HG02973 (cell line): ENCODE measurements around the gene FDXR.
"Not testable (repeated sequence)": the region's sequence is repeated elsewhere in the genome, so short reads cannot be mapped to it uniquely, and the experiment has no call there.

Experiments
- ATAC-seq: cut with Tn5 transposase; IDR thresholded peaks from one replicate; pipeline ENCODE4 v1.9.1; 2021; ENCODE audit warnings: moderate library complexity; ENCODE audit not compliant: unreplicated experiment

FDXR gene

DNA sequence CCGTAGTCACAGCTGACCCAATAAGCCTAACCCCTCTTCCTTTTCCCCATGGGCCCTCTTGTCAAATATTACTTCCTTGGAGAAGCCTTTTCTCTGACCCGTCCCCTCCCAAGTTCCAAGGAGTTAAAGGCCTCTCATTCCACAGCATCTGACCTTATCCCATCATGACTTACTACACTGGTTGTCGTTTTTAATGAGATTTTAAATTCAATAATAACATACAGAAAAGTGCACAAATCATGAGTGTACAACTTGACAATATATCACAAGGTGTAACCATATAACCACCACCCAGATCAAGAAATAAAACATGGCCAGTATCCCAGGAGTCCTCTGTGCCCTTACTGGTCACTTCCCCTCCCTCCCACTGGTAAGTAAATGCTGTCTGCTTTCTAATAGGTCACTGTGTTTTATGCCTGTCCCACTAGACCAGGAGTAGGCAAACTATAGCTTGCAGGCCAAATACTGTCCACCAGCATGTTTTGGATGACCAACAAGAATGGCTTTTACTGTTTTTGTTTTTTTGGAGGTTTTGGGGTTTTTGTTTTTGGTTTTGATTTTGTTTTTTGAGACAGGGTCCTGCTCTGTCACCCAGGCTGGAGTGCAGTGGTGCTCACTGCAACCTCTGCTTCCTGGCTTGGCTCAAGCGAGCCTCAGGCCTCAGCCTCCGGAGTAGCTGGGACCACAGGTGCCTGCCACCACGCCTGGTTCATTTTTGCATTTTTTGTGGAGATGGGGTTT lies 1.2 kb upstream of the FDXR start:
- no peak for ATAC-seq

DNA sequence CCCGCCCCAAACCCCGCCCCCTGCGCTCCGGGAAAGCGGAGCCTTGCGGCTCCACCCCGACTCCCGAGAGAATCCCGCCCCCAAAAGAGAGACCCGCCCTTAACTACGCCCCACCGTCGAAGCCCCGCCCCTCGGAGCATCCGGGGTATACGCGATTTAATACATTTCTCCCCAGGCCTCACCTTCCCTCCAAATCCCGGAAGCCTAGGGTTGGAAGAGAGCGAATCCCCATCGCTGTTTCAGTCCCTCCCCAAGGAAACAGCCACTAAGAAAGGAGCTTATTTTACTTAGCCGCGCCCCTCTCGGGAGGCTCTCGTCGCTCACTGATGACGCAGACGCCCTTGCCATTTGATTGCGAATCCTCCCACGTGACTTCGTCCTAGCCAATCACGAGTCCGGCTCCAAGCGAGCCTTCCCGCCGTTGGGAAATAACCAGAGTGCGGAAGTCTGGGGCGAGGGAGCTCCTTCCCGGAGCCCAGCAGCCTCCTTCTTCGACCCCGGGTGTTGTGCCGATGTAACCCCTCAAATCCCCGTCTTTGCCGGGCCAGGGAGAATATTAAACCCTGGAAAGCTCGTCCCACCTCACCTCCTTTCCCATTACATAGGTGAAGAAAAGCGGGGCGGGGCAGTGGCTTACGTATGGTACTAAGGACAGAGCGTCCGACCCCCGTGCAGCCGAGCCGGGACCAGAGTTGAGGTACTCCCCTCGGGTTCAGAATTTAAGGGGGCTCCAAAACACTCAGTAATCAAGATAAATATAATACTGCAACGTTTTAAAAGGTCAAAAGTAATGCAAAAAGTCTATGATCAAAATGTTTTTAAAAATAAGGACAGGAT lies 461 bp upstream of the FDXR start:
- ATAC-seq: peak; percentile 83

DNA sequence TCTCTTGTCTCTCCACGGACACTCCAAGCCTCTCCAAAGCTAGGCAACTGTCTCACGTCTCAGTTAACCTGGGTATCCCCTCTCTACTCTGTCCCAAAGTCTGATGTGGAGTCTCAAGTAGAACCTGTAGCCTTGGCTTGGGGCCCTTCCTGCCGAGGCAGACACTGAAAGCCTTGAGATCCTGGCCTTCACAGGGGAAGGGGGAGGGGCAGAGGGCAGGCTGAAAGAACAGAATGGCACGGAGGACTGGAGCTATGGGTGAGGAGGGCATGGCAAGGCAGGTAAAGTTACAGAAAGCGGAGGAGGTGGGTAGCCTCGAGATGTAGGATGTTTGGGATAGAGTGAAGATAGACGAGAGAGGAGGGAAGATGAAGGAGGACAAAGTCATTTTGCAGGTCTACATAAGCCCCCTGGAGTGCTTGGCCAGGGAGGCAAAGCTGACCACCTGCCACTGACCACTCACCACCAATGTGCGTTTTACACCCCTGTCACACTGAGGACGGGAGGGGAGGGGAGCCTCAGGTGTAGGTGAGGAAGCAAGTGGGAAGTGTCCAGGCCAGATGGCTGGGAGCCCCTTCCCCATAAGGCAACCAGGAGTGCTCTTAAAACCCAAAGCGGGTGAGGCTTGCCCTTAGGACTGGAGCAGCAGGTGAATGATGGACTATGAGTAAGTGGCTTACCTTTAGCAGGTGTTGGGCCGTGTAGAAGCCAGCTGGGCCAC lies 1.3 kb downstream of the FDXR start:
- no peak for ATAC-seq

DNA sequence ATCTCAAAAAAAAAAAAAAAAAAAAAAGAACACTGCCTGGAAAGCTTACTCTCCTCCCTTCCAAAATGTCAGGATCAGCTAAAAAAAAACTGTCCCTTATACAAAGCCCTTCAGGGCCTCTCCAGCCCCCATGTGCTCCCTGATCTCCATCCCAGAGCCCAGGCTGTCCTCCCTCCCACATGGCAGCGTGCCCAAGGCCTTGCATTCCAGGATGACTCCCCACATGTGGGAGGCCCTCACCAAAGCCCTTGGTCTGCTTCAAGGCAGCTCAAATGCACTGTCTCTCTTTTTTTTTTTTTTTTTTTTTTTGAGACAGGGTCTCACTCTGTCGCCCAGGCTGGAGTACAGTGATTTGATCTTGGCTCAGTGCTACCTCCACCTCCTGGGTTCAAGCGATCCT lies 2.3 kb downstream of the FDXR start:
- ATAC-seq: no peak

DNA sequence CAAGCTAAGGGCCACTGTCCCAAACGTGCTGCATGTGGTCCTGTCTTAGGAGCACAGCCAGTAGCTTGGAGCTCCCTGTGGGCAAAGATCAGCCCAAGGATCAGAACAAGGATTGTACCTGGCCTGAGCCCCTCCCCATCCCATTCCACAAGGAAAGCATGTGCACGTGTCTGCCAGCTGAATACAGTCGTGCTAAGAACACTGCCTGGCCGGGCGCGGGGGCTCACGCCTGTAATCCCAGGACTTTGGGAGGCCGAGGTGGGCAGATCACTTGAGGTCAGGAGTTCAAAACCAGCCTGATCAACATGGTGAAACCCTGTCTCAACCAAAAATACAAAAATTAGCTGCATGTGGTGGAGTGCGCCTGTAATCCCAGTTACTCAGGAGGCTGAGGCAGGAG lies 2.8 kb downstream of the FDXR start:
- not testable (repeated sequence) for ATAC-seq

DNA sequence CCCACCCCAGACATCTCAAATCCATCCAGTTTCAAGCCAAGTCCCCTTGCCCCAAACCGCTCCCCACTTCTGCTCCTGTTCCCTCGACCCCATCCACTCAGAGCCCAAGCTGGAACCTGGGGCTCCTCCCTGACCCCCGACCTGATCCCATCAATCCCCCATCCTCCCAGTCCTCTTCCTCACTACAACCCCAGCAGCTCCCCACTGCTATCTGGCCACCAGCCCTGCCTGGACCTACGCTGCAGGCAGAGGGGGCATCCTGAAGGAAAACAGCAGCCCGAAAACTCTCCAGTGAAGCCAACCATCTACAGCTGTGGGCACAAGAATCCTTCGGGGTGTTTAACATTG lies 3.9 kb downstream of the FDXR start:
- no peak for ATAC-seq

DNA sequence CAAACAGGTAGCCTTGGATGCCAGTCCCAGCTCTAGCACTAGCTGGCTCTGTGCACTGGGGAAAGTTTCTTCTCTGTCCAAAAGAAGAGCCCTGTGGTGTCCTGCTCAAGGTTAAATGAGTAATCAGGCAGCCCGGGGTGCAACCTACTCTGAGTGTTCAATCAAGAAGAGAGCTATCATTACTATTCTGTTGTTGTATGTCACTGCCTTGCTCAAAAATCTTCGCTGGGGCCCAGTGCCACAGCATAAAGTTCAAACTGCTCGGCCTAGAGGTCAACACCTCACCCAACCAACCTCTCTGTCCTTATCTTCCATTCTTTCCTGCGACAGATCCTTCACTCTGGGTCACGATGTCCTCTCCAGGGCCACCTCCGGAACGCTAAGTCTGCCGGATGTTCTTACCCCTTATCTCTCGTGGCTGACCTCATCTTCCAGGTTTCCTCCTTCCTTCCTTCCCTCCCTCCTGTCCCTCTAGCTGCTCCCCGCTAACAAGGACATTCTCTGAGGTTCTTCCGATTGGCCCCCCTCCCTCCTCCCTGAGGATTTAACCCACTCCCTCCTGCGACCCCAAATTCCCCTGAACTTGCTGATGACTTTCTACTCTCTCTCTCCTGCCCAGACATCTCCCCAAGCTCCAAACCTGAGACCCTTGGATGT lies 4.4 kb downstream of the FDXR start:
- no peak for ATAC-seq

DNA sequence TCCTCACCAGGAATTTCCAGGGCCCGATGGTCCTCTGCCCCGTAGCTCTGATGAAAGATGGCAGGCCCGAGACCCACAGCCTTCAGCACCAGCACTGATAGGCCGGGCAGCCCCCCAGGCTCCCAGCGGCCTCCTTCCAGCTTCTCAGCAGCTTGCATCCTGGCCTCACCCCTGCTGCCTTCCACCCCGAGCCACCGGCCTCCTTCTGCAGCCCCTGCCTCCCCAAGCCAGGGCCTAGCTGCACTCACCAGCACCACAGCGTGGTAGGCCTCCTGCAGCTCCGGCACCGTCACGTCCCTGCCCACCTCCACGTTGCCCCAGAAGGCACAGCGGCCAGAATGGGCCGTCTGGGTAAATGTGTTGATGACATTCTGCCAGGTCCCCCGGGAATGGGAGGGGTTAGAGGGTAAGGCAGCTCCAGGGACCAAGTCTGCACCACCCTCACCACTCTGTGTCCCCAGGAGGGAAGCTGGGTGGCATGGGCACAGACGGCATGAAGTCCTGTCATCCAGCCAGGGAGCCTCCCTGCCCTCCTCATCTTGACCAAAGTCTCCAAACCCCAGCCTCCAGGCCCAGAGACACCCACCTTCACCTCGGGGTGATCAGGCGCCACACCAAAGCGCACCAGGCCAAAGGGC lies 6.5 kb downstream of the FDXR start:
- no peak for ATAC-seq

DNA sequence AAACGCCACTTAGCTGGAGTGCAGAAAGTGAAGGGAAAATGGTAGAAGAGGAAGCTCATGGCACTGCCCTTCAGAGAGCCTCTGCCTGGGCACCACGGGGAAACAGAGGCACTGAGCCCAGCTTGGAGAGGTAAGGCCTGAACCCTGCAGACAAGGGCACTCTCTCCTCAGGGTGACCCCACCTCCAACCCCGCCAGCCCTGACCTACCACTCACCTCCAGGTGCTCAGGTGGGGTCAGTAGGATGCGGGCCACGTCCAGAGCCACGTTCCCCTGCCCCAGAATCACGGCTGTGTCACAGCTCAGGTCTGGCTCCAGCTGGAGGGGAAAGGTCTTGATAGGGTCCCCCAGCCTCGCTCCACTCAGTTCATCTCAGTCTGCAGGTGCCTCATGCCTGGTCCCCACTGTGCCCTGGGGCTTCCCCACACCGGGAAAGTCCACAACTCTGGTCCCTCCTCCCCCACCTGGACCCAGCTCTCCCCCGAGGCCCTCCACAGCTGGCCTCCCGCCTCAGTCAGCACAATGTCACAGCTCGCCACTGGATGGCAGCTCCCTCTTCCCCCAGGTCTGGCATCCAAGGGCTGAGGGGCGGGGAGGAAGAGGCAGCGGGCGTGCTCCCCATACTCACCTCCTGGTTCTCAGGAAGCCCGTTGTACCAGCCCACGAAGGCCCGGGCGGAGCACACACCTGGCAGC lies 7.1 kb downstream of the FDXR start:
- ATAC-seq: no peak

DNA sequence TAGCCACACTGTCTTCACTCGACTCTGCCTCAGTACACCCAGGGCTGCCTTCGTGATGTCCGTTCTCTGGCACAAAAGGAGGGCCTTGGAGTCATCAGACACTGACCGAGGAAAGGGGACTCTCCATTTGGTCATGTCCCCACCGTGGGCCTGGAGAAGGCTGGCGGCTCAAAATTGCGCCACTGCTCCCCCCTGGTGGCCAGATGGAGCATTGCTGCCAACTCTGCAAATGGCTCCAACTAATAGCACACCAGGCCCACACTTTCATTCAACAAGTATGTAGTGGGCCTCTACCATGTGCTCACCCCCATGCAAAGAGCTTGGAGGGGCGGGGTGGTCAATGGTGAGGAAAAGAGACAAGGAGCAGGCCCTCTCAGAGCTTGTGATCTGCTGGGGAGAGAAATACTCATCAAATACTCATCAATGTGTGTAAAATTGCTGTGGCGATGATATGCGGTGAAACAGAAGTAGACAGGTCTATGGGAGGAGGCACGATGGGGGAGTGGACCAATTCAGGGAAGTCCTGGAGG lies 7.9 kb downstream of the FDXR start:
- no peak for ATAC-seq

DNA sequence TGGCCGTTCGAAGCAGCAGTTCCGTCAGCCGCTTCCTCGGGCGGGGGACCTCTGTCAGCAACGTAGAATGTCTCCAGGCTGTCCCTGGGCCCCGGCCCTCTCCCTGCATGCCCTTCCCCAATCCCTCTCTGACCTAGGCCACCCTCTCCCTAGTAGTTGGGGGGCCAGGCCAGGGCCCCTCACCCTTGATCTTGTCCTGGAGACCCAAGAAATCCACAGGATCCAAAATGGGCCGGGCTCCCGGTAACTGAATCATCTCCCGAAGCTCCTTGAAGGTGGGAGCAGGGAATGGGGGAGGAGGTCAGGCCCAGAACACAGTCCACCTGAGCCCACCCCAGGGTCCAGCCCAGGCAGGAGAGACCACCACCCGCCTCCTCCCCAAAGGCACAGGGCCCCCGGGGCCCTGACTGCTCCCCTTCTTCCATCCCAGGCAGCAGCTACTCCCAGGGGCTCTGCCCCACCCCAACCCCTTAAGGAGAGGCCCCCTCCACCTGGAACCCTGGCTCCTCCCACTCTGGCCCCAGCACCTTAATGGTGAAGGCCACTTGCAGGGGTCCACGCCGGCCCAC lies 8.4 kb downstream of the FDXR start:
- no peak for ATAC-seq

DNA sequence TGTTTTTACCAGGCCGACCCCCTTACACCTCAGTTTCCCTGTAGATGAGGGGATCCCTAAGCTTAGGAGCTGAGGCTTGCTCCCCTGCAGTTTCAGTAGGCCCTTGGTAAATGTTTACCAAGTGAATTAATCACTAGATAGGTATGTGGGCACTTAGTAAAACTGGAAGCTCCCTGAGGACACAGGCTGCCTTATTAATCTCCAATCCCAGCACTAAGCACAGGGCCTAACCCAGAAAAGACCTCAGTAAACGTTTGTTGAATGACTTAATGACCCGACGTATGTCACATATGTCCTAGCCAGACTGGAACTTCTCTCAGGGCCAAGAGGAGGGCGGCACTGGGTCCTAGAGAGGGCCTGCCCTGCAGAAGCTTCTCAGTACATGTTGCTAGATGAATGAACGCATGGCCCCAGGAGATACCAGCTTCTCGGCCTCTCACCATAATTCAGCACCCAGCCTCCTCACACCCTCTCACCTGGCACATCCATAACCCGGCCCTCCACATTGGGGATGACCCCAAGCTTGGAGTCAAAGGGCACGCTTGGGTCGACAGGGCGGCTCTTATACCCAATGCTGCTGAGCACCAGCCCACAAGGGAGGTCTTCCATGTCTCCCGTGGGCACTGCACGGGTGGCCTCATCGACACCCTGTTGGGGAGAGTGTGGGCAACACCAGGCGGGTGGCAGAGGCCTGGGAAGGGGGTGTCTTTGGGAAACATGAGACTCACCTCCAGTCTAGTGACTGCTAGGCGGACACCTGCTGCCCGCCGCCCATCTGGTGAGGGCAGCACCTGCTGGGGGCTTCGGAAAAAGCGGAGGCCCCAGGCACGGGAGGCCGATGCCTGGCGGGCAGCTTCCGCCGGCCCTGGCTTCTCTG lies 9.1 kb downstream of the FDXR start:
- ATAC-seq: no peak

DNA sequence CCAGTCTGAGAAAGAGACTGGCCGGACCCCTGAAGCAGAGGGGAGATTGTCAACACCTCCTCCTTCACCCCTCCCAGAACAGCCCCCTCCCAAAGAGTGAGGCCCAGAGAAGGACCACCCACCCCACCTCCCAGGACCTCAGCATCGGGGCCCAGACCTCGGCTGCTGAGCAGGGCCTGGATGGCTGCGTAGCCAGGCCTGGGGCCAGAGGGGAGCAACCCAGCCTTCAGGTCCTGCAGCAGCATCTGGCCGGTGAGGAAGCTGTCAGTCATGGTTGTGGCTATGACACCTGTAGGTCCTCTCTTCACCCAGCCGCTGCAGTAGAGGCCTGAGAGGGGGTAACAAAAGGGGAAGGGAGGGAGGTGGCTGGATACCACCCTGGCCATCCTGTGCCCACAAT lies 9.9 kb downstream of the FDXR start:
- ATAC-seq: no peak

DNA sequence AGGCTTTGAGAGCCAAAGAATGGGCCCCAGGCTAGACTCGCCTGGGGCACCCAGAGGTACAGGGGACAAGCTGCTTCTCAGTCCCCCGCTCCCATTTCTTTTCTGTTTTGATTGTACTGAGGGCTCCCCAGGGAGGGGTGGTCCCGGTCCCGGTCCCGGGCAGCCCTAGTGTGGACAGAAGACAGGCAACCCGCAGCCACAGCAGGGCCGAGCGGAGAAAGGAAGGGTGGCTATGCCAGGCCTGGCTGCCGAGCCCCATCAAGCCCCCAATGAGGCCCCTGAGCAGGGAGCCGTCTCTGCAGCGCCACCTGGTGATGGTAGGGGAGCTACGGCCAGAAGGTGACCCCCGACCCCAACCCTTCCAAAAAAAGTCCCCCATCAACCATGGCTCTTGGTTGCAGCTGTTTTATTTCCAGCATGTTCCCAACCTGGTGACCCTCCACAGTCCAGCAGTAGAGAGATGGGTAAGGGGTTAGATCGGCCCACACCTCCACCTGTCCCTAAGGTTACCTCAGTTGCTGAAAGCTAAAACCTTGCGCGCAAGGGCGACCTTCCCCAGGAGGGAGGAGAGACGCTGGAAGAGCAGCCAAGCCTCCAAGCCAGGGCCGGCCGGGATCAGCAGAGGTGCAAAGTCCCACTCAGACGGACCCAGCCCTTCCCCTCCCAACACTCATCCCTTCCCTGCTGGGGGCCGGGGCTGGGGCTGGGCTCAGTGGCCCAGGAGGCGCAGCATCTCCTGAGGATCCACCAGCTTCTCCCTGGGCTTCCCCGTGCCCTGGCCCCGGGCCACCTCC lies 10.5 kb downstream of the FDXR start:
- no peak for ATAC-seq

DNA sequence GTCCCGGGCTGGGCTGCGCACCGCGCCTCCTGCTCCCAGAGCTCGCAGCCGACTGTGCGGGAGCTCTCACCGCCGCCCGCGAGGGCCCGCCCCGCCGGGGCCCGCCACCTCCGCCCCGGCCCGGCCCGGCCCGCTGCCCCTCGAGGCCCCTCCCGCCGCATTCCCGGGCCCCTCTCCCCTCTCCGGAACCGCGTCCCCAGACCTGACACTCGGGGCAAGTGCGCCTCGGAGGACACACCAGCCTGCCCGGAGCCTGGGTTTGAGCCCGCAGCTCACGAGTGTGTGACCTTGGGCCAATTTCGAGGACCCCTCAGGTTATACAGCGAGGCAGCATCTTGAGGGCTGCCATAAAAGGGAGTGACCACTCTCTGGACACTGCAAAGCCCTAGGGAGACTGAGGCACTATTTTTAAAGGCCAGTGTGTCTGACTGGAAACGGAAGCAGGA lies 11.1 kb downstream of the FDXR start:
- ATAC-seq: no peak

DNA sequence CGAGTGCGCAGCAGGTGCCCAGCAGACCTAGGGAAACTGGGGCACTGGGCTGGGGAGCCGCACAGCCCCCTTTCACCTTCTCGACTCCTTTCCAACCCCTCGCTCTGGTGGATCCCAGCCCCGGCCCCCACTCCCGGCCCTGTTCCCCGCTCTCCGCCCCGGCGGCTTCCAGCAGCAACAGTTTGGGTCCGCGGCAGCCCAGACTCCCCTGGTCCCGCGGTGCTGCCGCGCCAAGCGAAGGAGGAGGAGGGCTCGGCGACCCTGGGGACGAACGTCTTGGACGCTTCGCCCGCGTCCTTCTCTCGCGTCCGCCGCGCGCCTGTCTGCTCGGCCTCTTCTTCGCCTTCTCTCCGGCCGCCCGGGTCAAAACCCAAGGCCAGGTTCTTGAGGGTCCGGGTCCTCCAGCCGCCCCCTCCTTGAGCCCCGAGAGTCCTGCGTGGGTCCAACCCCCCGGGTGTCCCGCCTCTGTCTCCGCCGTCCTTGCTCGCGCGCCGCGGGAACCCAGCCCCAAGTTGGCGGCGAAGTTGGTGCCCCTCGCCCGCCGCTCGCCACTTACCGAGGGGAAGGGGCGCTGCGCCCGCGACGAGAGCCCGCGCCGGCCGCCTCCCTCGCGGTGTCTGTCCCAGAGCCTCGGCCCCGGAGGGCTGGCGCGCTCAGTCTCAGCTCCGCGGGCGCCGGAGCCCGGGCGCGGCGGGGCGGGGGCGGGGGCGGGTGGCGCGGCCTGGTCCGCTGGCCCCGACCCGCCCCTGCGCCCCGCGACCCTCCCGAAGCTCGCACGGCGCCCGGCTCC lies 11.7 kb downstream of the FDXR start:
- no peak for ATAC-seq

DNA sequence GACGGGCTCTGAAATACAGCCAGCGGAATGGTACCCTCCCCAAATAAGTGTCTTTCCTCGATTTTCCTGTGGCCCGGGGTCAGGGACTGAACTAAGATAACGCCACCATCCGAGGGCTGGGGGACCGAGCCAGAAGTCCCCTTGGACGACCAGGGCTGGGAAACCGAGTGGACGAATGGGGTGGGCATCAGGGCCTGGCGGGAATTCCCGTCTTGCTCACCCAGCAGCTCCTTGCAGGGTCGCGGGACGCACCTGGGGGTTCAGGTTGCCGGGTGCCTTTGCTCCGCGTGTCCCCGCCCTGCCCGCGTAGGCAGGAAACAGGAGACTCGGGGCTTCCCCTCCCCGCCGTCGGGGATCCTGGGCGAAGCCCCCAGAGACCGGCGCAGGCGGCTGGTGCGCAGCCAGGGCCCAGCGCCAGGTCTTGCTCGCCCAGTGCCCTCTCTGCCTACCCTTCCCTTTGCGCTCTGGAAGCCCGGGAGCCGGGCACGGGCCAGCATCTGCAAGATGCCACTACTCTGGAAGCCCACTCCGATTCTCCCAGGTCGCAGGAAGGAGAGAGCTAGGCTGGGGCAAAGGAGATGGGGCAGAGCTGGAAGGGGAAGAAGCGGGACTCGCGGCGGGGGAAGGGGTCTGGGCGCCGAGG lies 12.4 kb downstream of the FDXR start:
- ATAC-seq: no peak
